HepG2 (cell line): ENCODE results near the gene ZNF324B.

ENCODE experiments used
- BHLHE40 ChIP-seq: IDR thresholded peaks from 2 replicates; pipeline ENCODE4 v1.6.1; 2011; ENCODE audit warnings: low read length, improper control_type of control experiment
- ELF4 ChIP-seq: sonication (generic); formaldehyde crosslinking; IDR thresholded peaks from 2 replicates; pipeline ENCODE4 v1.5.0; 2020; ENCODE audit warnings: missing genetic modification reagents, mild to moderate bottlenecking, moderate library complexity, borderline replicate concordance
- HNRNPL ChIP-seq: fragments of 200-400 bp; formaldehyde crosslinking; IDR thresholded peaks from 2 replicates; pipeline ENCODE4 v1.6.1; 2017; ENCODE audit warnings: mild to moderate bottlenecking, low read depth, low read length
- POLR2A ChIP-seq, 2 experiments: IDR thresholded peaks; 2 replicates each; pipeline ENCODE4 v1.6.1; 2011; ENCODE audit warnings: low read depth in 2 of 2, low read length in 2 of 2, mild to moderate bottlenecking in 1 of 2, moderate library complexity in 1 of 2; ENCODE audit not compliant: insufficient read depth in 1 of 2
- SAP130 ChIP-seq: IDR thresholded peaks from 2 replicates; pipeline ENCODE4 v1.6.1; 2016; ENCODE audit warnings: low read depth
- SMARCC2 ChIP-seq: fragments of 450-650 bp; IDR thresholded peaks from 2 replicates; pipeline ENCODE4 v1.6.1; 2017; ENCODE audit warnings: antibody characterized with exemption, mild to moderate bottlenecking
- ZNF143 ChIP-seq: sonication (generic); formaldehyde crosslinking; IDR thresholded peaks from 2 replicates; pipeline ENCODE4 v1.4.0; 2020; ENCODE audit warnings: missing genetic modification reagents
- TF ChIP-seq, protein P1 (sequence below): sonication (generic); formaldehyde crosslinking; IDR thresholded peaks from 2 replicates; pipeline ENCODE4 v1.5.1; 2020; ENCODE audit warnings: mild to moderate bottlenecking, missing genetic modification reagents, moderate library complexity

DNA sequence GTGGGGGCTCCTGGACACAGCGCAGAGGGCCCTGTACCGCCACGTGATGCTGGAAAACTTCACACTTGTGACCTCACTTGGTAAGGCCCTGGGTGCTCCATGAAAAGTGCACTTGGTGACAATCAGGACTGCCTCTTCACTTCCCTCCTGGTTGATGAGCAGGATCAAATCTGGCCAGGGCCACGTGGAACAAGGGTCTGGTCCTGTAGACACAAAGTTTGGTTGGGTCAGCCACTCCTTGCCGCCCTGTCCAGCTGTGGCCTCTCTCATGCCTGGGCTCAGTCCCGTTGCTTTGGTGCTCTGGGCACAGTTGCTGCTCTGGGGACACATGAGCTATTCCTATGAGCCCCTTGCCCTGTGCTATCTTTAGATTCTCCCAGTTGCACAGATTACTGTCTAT is 2.3 kb downstream of the ZNF324B start:
- TF ChIP-seq HNRNPL: no peak
- TF ChIP-seq POLR2A (IDR thresholded peaks at IDR 0.05; ENCODE audit: insufficient read depth in 1 of 2, low read depth in 2 of 2, low read length in 2 of 2): no peak
- TF ChIP-seq ELF4 (CRISPR knock-in tag): no peak
- no peak for TF ChIP-seq BHLHE40
- no peak for TF ChIP-seq SMARCC2
- TF ChIP-seq ZNF143: no peak
- no peak for TF ChIP-seq SAP130 (CRISPR knock-in tag)
- TF ChIP-seq, protein P1, sequence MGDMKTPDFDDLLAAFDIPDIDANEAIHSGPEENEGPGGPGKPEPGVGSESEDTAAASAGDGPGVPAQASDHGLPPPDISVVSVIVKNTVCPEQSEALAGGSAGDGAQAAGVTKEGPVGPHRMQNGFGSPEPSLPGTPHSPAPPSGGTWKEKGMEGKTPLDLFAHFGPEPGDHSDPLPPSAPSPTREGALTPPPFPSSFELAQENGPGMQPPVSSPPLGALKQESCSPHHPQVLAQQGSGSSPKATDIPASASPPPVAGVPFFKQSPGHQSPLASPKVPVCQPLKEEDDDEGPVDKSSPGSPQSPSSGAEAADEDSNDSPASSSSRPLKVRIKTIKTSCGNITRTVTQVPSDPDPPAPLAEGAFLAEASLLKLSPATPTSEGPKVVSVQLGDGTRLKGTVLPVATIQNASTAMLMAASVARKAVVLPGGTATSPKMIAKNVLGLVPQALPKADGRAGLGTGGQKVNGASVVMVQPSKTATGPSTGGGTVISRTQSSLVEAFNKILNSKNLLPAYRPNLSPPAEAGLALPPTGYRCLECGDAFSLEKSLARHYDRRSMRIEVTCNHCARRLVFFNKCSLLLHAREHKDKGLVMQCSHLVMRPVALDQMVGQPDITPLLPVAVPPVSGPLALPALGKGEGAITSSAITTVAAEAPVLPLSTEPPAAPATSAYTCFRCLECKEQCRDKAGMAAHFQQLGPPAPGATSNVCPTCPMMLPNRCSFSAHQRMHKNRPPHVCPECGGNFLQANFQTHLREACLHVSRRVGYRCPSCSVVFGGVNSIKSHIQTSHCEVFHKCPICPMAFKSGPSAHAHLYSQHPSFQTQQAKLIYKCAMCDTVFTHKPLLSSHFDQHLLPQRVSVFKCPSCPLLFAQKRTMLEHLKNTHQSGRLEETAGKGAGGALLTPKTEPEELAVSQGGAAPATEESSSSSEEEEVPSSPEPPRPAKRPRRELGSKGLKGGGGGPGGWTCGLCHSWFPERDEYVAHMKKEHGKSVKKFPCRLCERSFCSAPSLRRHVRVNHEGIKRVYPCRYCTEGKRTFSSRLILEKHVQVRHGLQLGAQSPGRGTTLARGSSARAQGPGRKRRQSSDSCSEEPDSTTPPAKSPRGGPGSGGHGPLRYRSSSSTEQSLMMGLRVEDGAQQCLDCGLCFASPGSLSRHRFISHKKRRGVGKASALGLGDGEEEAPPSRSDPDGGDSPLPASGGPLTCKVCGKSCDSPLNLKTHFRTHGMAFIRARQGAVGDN (CRISPR knock-in tag): no peak
